D721Med (cell line): ENCODE results near the gene NRG3.

Experiments
- DNase-seq: peaks from one replicate; pipeline ENCODE4 v3.0.0; 2011; ENCODE audit warnings: low spot score; ENCODE audit not compliant: insufficient read length
- FAIRE-seq: peaks from 2 replicates; lab custom pipeline; 2011; peaks lifted over from hg19 to GRCh38; lab: Jason Lieb, UNC
- TF ChIP-seq, protein P1 (sequence below): IDR thresholded peaks from 2 replicates; pipeline ENCODE4 v1.5.1; 2012; ENCODE audit warnings: mild to moderate bottlenecking, control low read depth; ENCODE audit not compliant: insufficient read depth; ENCODE audit errors: missing control alignments

Gene NRG3

DNA sequence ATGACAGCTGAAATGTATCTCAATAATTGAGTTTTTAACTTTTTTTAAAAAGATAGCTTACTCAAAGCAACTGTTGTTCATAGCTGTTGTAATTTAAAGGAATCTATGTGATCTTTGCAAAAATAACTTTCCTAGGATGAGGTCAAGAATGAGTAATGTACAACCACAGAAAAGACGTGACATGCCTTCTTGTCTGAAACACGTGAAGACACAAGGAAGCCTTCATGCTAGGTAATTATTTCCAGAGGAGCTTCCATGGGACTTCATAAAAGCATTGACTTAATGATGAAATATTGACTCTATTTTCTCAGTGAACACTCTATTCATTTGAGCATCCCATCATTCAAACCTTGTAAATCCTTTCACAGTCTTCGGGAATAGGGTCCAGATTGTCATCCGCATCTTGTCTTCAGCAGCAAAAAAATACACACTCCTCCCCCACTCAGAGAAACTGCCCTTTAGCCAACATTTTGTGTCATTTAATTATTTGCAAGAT lies 528.0 kb downstream of the NRG3 start:
- no peak for DNase-seq
- TF ChIP-seq, protein P1, sequence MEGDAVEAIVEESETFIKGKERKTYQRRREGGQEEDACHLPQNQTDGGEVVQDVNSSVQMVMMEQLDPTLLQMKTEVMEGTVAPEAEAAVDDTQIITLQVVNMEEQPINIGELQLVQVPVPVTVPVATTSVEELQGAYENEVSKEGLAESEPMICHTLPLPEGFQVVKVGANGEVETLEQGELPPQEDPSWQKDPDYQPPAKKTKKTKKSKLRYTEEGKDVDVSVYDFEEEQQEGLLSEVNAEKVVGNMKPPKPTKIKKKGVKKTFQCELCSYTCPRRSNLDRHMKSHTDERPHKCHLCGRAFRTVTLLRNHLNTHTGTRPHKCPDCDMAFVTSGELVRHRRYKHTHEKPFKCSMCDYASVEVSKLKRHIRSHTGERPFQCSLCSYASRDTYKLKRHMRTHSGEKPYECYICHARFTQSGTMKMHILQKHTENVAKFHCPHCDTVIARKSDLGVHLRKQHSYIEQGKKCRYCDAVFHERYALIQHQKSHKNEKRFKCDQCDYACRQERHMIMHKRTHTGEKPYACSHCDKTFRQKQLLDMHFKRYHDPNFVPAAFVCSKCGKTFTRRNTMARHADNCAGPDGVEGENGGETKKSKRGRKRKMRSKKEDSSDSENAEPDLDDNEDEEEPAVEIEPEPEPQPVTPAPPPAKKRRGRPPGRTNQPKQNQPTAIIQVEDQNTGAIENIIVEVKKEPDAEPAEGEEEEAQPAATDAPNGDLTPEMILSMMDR, result no peak
- FAIRE-seq, result no peak

- DNase-seq (no peak), FAIRE-seq (no peak)
- TF ChIP-seq, protein P1, result no peak
These were observed 534.7 kb downstream of the NRG3 start for GRCh38 chr10:82409671-82410070.

DNA sequence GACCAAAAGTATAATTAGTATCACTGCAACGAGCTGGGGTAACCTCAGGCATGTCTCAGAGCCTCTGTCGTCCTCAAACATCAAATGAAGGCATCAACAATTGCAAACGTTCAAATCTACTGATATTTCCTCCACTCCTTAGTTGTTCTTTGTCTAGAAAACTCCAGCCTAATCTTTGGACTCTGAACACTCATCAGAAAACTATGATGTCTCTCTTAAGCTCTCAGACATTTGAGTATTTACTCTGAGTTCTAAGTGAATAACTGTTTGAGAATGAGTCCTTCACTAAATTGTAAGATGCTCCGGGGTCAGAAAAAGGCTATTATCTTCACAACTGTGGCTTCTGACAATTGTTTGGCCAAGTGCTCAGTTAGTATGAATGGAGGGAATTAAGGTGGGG lies 536.4 kb downstream of the NRG3 start:
- FAIRE-seq (no peak), DNase-seq (no peak)
- TF ChIP-seq, protein P1, result no peak

- DNase-seq (no peak), FAIRE-seq (no peak)
- TF ChIP-seq, protein P1, result no peak
These were observed 545.0 kb downstream of the NRG3 start for GRCh38 chr10:82420001-82420400.

- TF ChIP-seq, protein P1, result no peak
- no peak for FAIRE-seq
- no peak for DNase-seq
These were observed 554.3 kb downstream of the NRG3 start for GRCh38 chr10:82429302-82429701.

GRCh38 chr10:82438277-82438676 lies 563.3 kb downstream of the NRG3 start:
- TF ChIP-seq, protein P1, result no peak
- DNase-seq, result no peak
- no peak for FAIRE-seq

GRCh38 chr10:82440775-82441174 lies 565.8 kb downstream of the NRG3 start:
- DNase-seq (no peak), FAIRE-seq (no peak)
- TF ChIP-seq, protein P1, result no peak
